Neutrophil (primary cell): Measurements from ENCODE around the gene SLC18A2.
A peak's percentile ranks its signal among the peaks of the same experiment; 100 is the strongest.

Experiments
- H3K27ac ChIP-seq: fragments of 200-600 bp; sonication (generic); 2 replicates; pipeline ENCODE4 v1.5.1; 2016; ENCODE audit warnings: mild to moderate bottlenecking, moderate library complexity
- H3K27me3 ChIP-seq: fragments of 200-600 bp; sonication (generic); 2 replicates; pipeline ENCODE4 v1.6.0; 2016; ENCODE audit warnings: mild to moderate bottlenecking
- H3K36me3 ChIP-seq: fragments of 200-600 bp; sonication (generic); 2 replicates; pipeline ENCODE4 v1.5.1; 2017
- H3K4me1 ChIP-seq, 2 experiments: fragments of 200-600 bp in 1 of 2; sonication (generic) in 1 of 2; 1 replicate in 1 of 2; 2 replicates in 1 of 2; pipeline versions ENCODE4 v1.5.1 to v1.6.1; 2013 to 2016; ENCODE audit warnings: low read depth in 1 of 2, low read length in 1 of 2, mild to moderate bottlenecking in 1 of 2, moderate library complexity in 1 of 2; ENCODE audit not compliant: control insufficient read depth in 1 of 2, insufficient read depth in 1 of 2
- H3K4me3 ChIP-seq, 2 experiments: fragments of 200-600 bp in 1 of 2; sonication (generic) in 1 of 2; 1 replicate in 1 of 2; 2 replicates in 1 of 2; pipeline ENCODE4 v1.5.1; 2013 to 2016; ENCODE audit warnings: low read depth in 1 of 2, low read length in 1 of 2, mild to moderate bottlenecking in 1 of 2, moderate library complexity in 1 of 2
- H3K9me3 ChIP-seq: fragments of 200-600 bp; sonication (generic); 2 replicates; pipeline ENCODE4 v1.5.1; 2016
- TF ChIP-seq, protein P1 (sequence below): fragments of 200-600 bp; sonication (generic); IDR thresholded peaks from 2 replicates; pipeline ENCODE4 v1.5.1; 2016; ENCODE audit warnings: antibody characterized with exemption

Gene SLC18A2

DNA sequence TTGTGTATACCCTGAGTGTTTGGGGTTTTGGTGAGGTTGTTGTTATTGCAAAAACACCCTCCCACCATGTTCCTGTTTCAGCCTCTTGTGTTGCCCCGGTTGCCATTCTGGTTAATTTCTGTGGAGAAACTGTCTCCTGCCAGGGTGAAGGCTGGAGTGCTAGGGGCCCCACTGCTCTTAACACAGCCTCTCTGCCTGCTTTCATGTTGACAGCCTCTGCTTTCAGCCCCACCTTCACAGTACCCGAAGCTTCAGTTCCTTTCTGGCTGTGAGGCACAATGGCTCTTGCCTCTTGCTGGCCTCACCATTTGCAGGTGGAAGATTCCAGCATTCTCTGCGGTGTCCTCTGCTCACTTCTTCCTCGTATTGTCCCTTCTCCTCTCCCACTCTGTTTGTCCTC, 19.2 kb downstream of the SLC18A2 start:
- Histone ChIP-seq H3K4me1 (peaks cover 10 to 25% of the 10 kb centered on the region in 2 experiments), H3K36me3 (peaks cover 5% of the 10 kb centered on the region), H3K4me3 (no peak overlapping the region), H3K27me3 (no peaks in the 10 kb centered on the region), H3K9me3 (no peaks in the 10 kb centered on the region), H3K27ac (peak overlapping the region; percentile 43)
- TF ChIP-seq, protein P1, sequence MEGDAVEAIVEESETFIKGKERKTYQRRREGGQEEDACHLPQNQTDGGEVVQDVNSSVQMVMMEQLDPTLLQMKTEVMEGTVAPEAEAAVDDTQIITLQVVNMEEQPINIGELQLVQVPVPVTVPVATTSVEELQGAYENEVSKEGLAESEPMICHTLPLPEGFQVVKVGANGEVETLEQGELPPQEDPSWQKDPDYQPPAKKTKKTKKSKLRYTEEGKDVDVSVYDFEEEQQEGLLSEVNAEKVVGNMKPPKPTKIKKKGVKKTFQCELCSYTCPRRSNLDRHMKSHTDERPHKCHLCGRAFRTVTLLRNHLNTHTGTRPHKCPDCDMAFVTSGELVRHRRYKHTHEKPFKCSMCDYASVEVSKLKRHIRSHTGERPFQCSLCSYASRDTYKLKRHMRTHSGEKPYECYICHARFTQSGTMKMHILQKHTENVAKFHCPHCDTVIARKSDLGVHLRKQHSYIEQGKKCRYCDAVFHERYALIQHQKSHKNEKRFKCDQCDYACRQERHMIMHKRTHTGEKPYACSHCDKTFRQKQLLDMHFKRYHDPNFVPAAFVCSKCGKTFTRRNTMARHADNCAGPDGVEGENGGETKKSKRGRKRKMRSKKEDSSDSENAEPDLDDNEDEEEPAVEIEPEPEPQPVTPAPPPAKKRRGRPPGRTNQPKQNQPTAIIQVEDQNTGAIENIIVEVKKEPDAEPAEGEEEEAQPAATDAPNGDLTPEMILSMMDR, result no peak

- H3K9me3 ChIP-seq, result no peaks in the 10 kb centered on the region
- no peak overlapping the region for H3K27ac ChIP-seq
- peaks cover 10 to 25% of the 10 kb centered on the region in 2 experiments for H3K4me1 ChIP-seq
- no peaks in the 10 kb centered on the region for H3K27me3 ChIP-seq
- TF ChIP-seq, protein P1, result no peak
- H3K36me3 ChIP-seq, result no peaks in the 10 kb centered on the region
- H3K4me3 ChIP-seq, result no peak overlapping the region
Measured at GRCh38 chr10:117261501-117261900, 20.6 kb downstream of the SLC18A2 start.

DNA sequence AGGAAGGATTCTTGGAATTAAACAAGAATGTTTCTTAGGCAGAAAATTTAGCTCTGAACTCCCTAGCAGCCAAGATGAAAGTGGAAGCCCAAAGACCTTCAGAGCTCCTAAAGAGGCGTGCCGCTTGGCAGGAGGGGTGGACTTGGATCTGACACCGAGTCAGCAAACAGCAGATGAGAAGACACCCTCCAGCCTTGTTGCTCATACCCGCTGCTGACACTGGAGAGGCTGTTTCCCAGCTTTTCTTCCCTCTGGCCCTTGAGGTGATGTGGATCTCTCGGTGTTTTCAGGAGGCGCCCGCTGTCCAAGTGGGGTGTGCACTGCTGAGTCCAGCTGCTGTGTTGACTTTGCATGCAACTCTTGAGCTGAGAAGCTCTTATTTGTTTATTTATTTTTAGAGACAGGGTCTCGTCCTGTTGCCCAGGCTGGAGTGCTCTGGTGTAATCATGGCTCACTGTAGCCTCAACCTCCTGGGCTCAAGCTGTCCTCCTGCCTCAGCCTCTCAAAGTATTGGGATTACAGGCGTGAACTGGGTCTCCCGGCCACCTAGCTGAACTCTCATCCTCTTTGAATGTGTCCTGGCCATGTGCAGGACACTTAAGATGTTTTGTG, 21.5 kb downstream of the SLC18A2 start:
- Histone ChIP-seq H3K9me3 (no peaks in the 10 kb centered on the region), H3K4me1 (peaks cover 10 to 25% of the 10 kb centered on the region in 2 experiments), H3K4me3 (no peak overlapping the region), H3K36me3 (no peaks in the 10 kb centered on the region), H3K27me3 (no peaks in the 10 kb centered on the region), H3K27ac (no peak overlapping the region)
- TF ChIP-seq, protein P1, result no peak

- Histone ChIP-seq H3K9me3 (no peaks in the 10 kb centered on the region), H3K27me3 (no peaks in the 10 kb centered on the region), H3K36me3 (peaks cover 3% of the 10 kb centered on the region), H3K27ac (no peak overlapping the region), H3K4me1 (peaks cover 10 to 25% of the 10 kb centered on the region in 2 experiments), H3K4me3 (no peak overlapping the region)
- TF ChIP-seq, protein P1, result no peak
Measured at GRCh38 chr10:117262903-117263293, 22.0 kb downstream of the SLC18A2 start.

DNA sequence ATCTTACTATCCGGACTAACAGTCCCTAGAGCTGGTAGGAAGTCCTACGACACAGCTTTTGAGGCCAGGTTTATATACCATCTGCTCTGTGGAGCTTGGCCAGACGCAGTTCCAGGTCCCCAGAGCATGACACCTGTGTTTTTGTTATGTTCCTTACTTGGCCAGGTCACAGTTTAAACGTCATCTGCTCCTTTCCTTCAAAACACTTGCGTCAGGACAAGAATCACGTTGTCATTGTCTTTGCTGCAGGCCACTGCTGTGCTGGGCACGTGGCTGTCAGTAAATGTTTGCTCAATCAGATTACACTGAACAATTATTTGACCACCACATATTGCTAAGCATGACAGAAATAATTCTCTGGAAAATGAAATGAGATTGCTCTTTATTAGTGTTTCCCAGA, 23.9 kb downstream of the SLC18A2 start:
- Histone ChIP-seq H3K4me3 (no peak overlapping the region), H3K4me1 (peaks cover under 1 to 14% of the 10 kb centered on the region in 2 experiments), H3K27ac (no peak overlapping the region), H3K36me3 (peaks cover 10% of the 10 kb centered on the region), H3K27me3 (no peaks in the 10 kb centered on the region), H3K9me3 (no peaks in the 10 kb centered on the region)
- TF ChIP-seq, protein P1, result no peak
